Renal cortex interstitium (tissue), 15 donors: ENCODE measurements around the gene IL17D. TPM values are rescaled to one million over a fixed set of nuclear protein-coding genes. Genes with fewer than 3 reads are reported as not detected.
A peak's percentile ranks its signal among the peaks of the same experiment; 100 is the strongest.
"Not testable (repeated sequence)": the region's sequence is repeated elsewhere in the genome, so short reads cannot be mapped to it uniquely, and the experiment has no call there.

Source experiments
- DNase-seq, 11 donors: peaks; one replicate each; pipeline ENCODE4 v3.0.0-alpha.2; 2013; ENCODE audit warnings: low read depth in 9 of 11, low spot score in 4 of 11; ENCODE audit errors: extremely low read depth in 1 of 11
- long read RNA-seq, 16 experiments: transcript quantifications; one replicate each; lab custom pipeline, GENCODE V29; 2026
- polyA plus RNA-seq, 3 donors: library from polyadenylated mRNA; unstranded; fragments of 120-200 nt; gene quantifications; one replicate each; pipeline ENCODE4 v1.2.1, GENCODE V29; 2013; ENCODE audit not compliant: insufficient read length in 3 of 3

The IL17D gene
- polyA plus RNA-seq: 1 to 10 TPM; 7.5 to 10.0 (median 8.5) TPM
- long read RNA-seq, donor 1: 0 reads
- long read RNA-seq, donor 2: 0 reads
- long read RNA-seq, donor 3, partial matches to known transcripts: 0 of 1 reads
- long read RNA-seq, donor 3, other reads (novel, unspliced or antisense): 0 of 1 reads
- long read RNA-seq, donor 4: 0 reads
- long read RNA-seq, donor 5: 0 reads
- long read RNA-seq, donor 6: 0 reads
- long read RNA-seq, donor 7: 0 reads
- long read RNA-seq, donor 8: 0 reads
- long read RNA-seq, donor 9: 0 reads
- long read RNA-seq, donor 10: 0 reads
- long read RNA-seq, donor 11: 0 reads
- long read RNA-seq, donor 12: 0 reads
- long read RNA-seq, donor 13: 0 reads
- long read RNA-seq, donor 14: 0 reads
- long read RNA-seq, donor 15: 0 reads
- long read RNA-seq, donor 16, partial matches to known transcripts: 51 of 65 reads
- long read RNA-seq, donor 16, other reads (novel, unspliced or antisense): 13 of 65 reads

GRCh38 chr13:20702915-20703779, at the start of gene IL17D:
TSS of gene IL17D (plus strand) at chr13:20703699. CDS start at chr13:20704002, 303 bp downstream.
- DNase-seq: peak in 1 of 11 donors; percentile 32

- no peak for DNase-seq
These were observed 49.3 kb upstream of the IL17D start for GRCh38 chr13:20654156-20654555.

GRCh38 chr13:20658451-20659040, 45.0 kb upstream of the IL17D start:
- no peak for DNase-seq

GRCh38 chr13:20664351-20664750, 39.1 kb upstream of the IL17D start:
- DNase-seq: no peak

- DNase-seq: no peak
These were observed 36.6 kb upstream of the IL17D start for GRCh38 chr13:20666948-20667347.

GRCh38 chr13:20667857-20668437, 35.6 kb upstream of the IL17D start:
- no peak for DNase-seq

GRCh38 chr13:20669162-20669561, 34.3 kb upstream of the IL17D start:
- no peak for DNase-seq

- no peak for DNase-seq
These were observed 31.7 kb upstream of the IL17D start for GRCh38 chr13:20671789-20672188.

GRCh38 chr13:20672772-20673171, 30.7 kb upstream of the IL17D start:
- DNase-seq: no peak

GRCh38 chr13:20673715-20674114, 29.8 kb upstream of the IL17D start:
- no peak for DNase-seq

GRCh38 chr13:20676213-20676612, 27.3 kb upstream of the IL17D start:
- DNase-seq: no peak

GRCh38 chr13:20678606-20679005, 24.9 kb upstream of the IL17D start:
- not testable (repeated sequence) for DNase-seq

GRCh38 chr13:20679879-20680278, 23.6 kb upstream of the IL17D start:
- DNase-seq: no peak

- no peak for DNase-seq
These were observed 23.0 kb upstream of the IL17D start for GRCh38 chr13:20680416-20681080.

- not testable (repeated sequence) for DNase-seq
These were observed 22.0 kb upstream of the IL17D start for GRCh38 chr13:20681481-20681880.

GRCh38 chr13:20682061-20682460, 21.4 kb upstream of the IL17D start:
- no peak for DNase-seq

- DNase-seq: no peak
These were observed 19.5 kb upstream of the IL17D start for GRCh38 chr13:20684041-20684440.

- DNase-seq: no peak
These were observed 19.0 kb upstream of the IL17D start for GRCh38 chr13:20684546-20684945.

- DNase-seq: no peak
These were observed 18.4 kb upstream of the IL17D start for GRCh38 chr13:20685092-20685491.
